ENCODE data around the gene CTBP1.

DNA sequence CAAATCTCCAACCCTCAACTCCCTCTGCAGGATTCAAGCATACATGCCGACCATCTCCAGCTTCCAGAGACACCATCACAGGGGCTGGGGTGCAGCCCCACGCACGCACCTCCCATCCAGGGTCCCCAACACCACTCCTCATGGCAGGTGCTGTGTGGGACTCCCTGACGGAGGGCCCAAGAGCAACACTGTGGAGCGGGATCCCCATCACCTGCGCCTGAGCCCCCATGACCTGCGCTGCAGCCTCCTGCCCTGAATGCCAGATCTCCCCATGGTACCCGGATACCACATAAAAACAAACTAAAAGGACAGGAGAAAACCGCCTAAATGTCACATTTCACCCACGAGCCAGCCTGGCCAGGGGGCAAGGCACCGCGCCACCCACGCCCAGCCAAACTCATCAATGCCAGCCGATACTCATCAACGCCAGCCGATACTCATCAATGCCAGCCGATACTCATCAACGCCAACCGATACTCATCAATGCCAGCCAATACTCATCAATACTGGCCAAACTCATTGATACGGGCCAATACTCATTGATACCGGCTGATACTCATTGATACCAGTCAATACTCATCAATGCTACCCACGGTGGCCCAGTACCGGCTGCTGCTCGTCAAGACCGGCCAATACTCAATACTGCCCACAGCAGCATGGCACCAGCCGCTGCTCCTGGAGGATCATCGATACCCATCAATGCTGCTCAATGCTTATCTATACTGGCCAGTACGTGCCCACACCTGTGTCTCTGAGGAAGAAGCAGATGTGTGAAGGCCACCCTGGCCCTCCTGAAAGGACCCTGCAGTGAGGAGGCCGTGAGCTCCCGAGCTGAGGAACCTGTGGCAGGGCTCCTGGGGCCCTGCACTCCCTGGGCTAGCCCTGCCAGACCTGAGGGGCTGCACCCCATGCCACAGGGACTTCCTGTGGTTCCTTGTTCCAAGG, 6.2 kb downstream of the CTBP1 start:
- TF ChIP-seq EZH2 (IDR thresholded peaks at IDR 0.05; ENCODE audit: low read length, unreplicated experiment), result no peak
- TF ChIP-seq, protein P1, sequence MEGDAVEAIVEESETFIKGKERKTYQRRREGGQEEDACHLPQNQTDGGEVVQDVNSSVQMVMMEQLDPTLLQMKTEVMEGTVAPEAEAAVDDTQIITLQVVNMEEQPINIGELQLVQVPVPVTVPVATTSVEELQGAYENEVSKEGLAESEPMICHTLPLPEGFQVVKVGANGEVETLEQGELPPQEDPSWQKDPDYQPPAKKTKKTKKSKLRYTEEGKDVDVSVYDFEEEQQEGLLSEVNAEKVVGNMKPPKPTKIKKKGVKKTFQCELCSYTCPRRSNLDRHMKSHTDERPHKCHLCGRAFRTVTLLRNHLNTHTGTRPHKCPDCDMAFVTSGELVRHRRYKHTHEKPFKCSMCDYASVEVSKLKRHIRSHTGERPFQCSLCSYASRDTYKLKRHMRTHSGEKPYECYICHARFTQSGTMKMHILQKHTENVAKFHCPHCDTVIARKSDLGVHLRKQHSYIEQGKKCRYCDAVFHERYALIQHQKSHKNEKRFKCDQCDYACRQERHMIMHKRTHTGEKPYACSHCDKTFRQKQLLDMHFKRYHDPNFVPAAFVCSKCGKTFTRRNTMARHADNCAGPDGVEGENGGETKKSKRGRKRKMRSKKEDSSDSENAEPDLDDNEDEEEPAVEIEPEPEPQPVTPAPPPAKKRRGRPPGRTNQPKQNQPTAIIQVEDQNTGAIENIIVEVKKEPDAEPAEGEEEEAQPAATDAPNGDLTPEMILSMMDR (conservative IDR thresholded peaks at IDR 0.05; ENCODE audit: low read depth, low read length), result no peak
- TF ChIP-seq EZH2phosphoT487 (IDR thresholded peaks at IDR 0.05; ENCODE audit: borderline replicate concordance, low read length), result no peak

All from PC-3 (cell line).